HEK293 (cell line): ENCODE data around the gene PPP1CA.
"Not testable (repeated sequence)": the region's sequence is repeated elsewhere in the genome, so short reads cannot be mapped to it uniquely, and the experiment has no call there.

Experiments used
- CTCF ChIA-PET: fragments of 350-600 bp; formaldehyde crosslinking; extraction: SDS; loops from one replicate; lab custom pipeline; 2021; ENCODE audit warnings: antibody characterized with exemption; lab: Yijun Ruan, JAX
- POLR2A ChIA-PET: fragments of 300-600 bp; formaldehyde crosslinking; extraction: SDS; loops from one replicate; lab custom pipeline; 2020; ENCODE audit warnings: antibody characterized with exemption, inconsistent platforms; lab: Yijun Ruan, JAX
- H3K27ac ChIP-seq: fragments of 200-500 bp; sonication (Bioruptor generic); 2 replicates; pipeline ENCODE4 v1.5.1; 2014; ENCODE audit warnings: low read depth, low read length, control low read depth, inconsistent platforms; ENCODE audit errors: extremely low read depth
- H3K36me3 ChIP-seq, 2 experiments: fragments of 200-500 bp in 1 of 2; sonication (Bioruptor generic) in 1 of 2; 1 replicate in 1 of 2; 2 replicates in 1 of 2; pipeline ENCODE4 v1.5.1; 2014 to 2017; ENCODE audit warnings: inconsistent platforms in 2 of 2, low read length in 2 of 2; ENCODE audit not compliant: control insufficient read depth in 2 of 2, insufficient read depth in 1 of 2
- H3K4me1 ChIP-seq: fragments of 200-500 bp; sonication (Bioruptor generic); 2 replicates; pipeline ENCODE4 v1.5.1; 2014; ENCODE audit warnings: mild to moderate bottlenecking, low read length, inconsistent platforms; ENCODE audit not compliant: control insufficient read depth, insufficient read depth
- H3K4me3 ChIP-seq: 2 replicates; pipeline ENCODE4 v1.5.1; 2011; ENCODE audit warnings: low read depth, mild to moderate bottlenecking, control low read depth, low read length, moderate library complexity
- H3K9me3 ChIP-seq: fragments of 200-500 bp; sonication (Bioruptor generic); 2 replicates; pipeline ENCODE4 v1.5.1; 2014; ENCODE audit warnings: low read depth, low read length, inconsistent platforms; ENCODE audit not compliant: control insufficient read depth, insufficient read depth
- EGR2 ChIP-seq: fragments of 450-650 bp; formaldehyde crosslinking; IDR thresholded peaks from 2 replicates; pipeline ENCODE4 v1.5.1; 2016; ENCODE audit warnings: low read depth, missing biosample characterization, missing genetic modification characterization
- GLIS2 ChIP-seq: fragments of 450-650 bp; formaldehyde crosslinking; IDR thresholded peaks from 2 replicates; pipeline ENCODE4 v1.5.1; 2016; ENCODE audit warnings: missing biosample characterization, missing genetic modification characterization
- KLF16 ChIP-seq: fragments of 450-650 bp; formaldehyde crosslinking; IDR thresholded peaks from 2 replicates; pipeline ENCODE4 v1.5.1; 2017; ENCODE audit warnings: missing biosample characterization, missing genetic modification characterization
- OSR2 ChIP-seq: fragments of 450-650 bp; formaldehyde crosslinking; IDR thresholded peaks from 2 replicates; pipeline ENCODE4 v1.5.1; 2016; ENCODE audit warnings: missing biosample characterization, missing genetic modification characterization
- SP2 ChIP-seq: fragments of 450-650 bp; formaldehyde crosslinking; IDR thresholded peaks from 2 replicates; pipeline ENCODE4 v1.5.1; 2016; ENCODE audit warnings: missing biosample characterization, missing genetic modification characterization
- SP7 ChIP-seq: fragments of 450-650 bp; formaldehyde crosslinking; IDR thresholded peaks from 2 replicates; pipeline ENCODE4 v1.5.1; 2016; ENCODE audit warnings: missing biosample characterization, missing genetic modification characterization
- ZBTB48 ChIP-seq: fragments of 450-650 bp; formaldehyde crosslinking; IDR thresholded peaks from 2 replicates; pipeline ENCODE4 v1.5.1; 2016; ENCODE audit warnings: missing biosample characterization, missing genetic modification characterization
- ZBTB8A ChIP-seq: fragments of 450-650 bp; formaldehyde crosslinking; IDR thresholded peaks from 2 replicates; pipeline ENCODE4 v1.5.1; 2016; ENCODE audit warnings: missing biosample characterization, missing genetic modification characterization
- ZEB2 ChIP-seq: fragments of 450-650 bp; formaldehyde crosslinking; IDR thresholded peaks from 2 replicates; pipeline ENCODE4 v1.5.1; 2016; ENCODE audit warnings: missing biosample characterization, missing genetic modification characterization
- ZFHX2 ChIP-seq: fragments of 450-650 bp; formaldehyde crosslinking; conservative IDR thresholded peaks from 2 replicates; pipeline ENCODE4 v1.5.1; 2016; ENCODE audit warnings: missing biosample characterization, missing genetic modification characterization
- ZFP37 ChIP-seq: fragments of 450-650 bp; formaldehyde crosslinking; IDR thresholded peaks from 2 replicates; pipeline ENCODE4 v1.5.1; 2016; ENCODE audit warnings: missing biosample characterization, missing genetic modification characterization
- ZNF23 ChIP-seq: fragments of 450-650 bp; formaldehyde crosslinking; IDR thresholded peaks from 2 replicates; pipeline ENCODE4 v1.5.1; 2016; ENCODE audit warnings: missing biosample characterization, missing genetic modification characterization, borderline replicate concordance
- ZNF311 ChIP-seq: fragments of 450-650 bp; formaldehyde crosslinking; IDR thresholded peaks from 2 replicates; pipeline ENCODE4 v1.5.1; 2017; ENCODE audit warnings: missing biosample characterization, missing genetic modification characterization, borderline replicate concordance
- ZNF335 ChIP-seq: fragments of 450-650 bp; formaldehyde crosslinking; conservative IDR thresholded peaks from 2 replicates; pipeline ENCODE4 v1.5.1; 2016; ENCODE audit warnings: missing biosample characterization, missing genetic modification characterization
- ZNF394 ChIP-seq: fragments of 450-650 bp; formaldehyde crosslinking; IDR thresholded peaks from 2 replicates; pipeline ENCODE4 v1.5.1; 2016; ENCODE audit warnings: missing biosample characterization, missing genetic modification characterization, mild to moderate bottlenecking, moderate library complexity, borderline replicate concordance
- ZNF433 ChIP-seq: fragments of 450-650 bp; formaldehyde crosslinking; IDR thresholded peaks from 2 replicates; pipeline ENCODE4 v1.5.1; 2016; ENCODE audit warnings: missing biosample characterization, missing genetic modification characterization, low read depth
- ZNF544 ChIP-seq: fragments of 450-650 bp; formaldehyde crosslinking; IDR thresholded peaks from 2 replicates; pipeline ENCODE4 v1.5.0; 2017; ENCODE audit warnings: missing biosample characterization, missing genetic modification characterization
- ZSCAN23 ChIP-seq: fragments of 450-650 bp; formaldehyde crosslinking; IDR thresholded peaks from 2 replicates; pipeline ENCODE4 v1.5.1; 2016; ENCODE audit warnings: missing biosample characterization, missing genetic modification characterization
- TF ChIP-seq, protein P1 (sequence below): fragments of 450-650 bp; formaldehyde crosslinking; IDR thresholded peaks from 2 replicates; pipeline ENCODE4 v1.5.1; 2017; ENCODE audit warnings: missing biosample characterization, missing genetic modification characterization
- TF ChIP-seq, protein P2 (sequence below): fragments of 450-650 bp; formaldehyde crosslinking; IDR thresholded peaks from 2 replicates; pipeline ENCODE4 v1.5.1; 2016; ENCODE audit warnings: missing biosample characterization, missing genetic modification characterization
- TF ChIP-seq, protein P3 (sequence below): fragments of 450-650 bp; formaldehyde crosslinking; IDR thresholded peaks from 2 replicates; pipeline ENCODE4 v1.5.1; 2017; ENCODE audit warnings: missing biosample characterization, mild to moderate bottlenecking, missing genetic modification characterization, moderate library complexity

PPP1CA gene

DNA sequence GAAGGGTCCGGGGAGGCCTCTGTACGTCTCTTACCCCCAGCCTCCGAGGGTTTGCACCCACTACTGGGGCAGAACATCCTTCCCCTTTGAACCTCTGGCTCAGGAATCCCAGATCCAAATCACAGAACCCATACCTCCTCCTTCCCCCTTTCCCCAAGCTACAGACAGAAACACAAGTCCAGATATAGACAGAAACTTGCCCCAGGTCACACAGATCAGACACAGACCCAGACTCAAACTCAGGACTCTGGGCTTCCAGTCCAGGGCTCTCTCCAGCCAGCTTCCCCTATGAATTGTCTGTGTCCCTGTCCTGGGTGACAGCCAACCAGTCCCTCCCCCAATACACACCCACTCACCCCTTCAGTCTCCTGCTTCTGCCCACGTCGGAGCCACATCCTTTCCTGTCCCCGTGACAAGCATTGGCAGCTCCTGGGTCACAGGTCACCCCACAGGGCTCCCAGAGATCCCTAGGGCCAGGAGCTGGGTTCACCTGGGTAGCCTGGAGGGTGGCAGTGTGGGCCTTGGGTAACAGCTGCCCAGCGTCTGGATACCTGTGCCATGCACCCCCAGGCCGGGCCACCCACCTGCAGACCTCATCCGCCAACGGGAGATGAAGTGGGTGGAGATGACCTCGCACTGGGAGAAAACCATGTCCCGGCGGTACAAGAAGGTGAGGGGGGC is 3.0 kb upstream of the PPP1CA start:
- Histone ChIP-seq H3K9me3 (no peaks in the 10 kb centered on the region), H3K4me3 (no peak overlapping the region), H3K27ac (no peak overlapping the region), H3K4me1 (no peaks in the 10 kb centered on the region), H3K36me3 (peaks cover 0 to 10% of the 10 kb centered on the region in 2 experiments; a peak in 1 of 3 replicates)
- CTCF ChIA-PET = no interaction called here
- POLR2A ChIA-PET = no interaction called here
- TF ChIP-seq KLF16 (tag by site-specific recombination) = no peak
- TF ChIP-seq ZFHX2 = peak; percentile 99
- TF ChIP-seq EGR2 (tag by site-specific recombination) = peak; percentile 96
- no peak for TF ChIP-seq ZNF311 (tag by site-specific recombination)

DNA sequence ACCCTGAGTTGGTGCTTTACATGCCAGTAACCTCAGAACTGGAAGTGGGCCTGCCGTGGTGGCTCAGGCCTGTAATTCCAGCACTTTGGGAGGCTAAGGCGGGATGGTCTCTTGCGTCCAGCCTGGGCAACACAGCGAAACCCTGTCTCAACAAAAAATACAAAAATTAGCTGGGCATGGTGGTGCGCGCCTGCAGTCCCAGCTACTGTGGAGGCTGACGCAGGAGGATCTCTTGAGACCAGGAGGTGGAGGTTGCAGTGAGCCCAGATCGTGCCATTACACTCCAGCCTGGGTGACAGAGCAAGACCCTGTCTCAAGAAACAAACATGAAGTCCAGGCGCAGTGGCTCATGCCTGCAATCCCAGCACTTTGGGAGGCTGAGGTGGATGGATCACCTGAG is 1.4 kb upstream of the PPP1CA start:
- H3K36me3 ChIP-seq = peaks cover 0 to 25% of the 10 kb centered on the region in 2 experiments; a peak in 1 of 3 replicates
- not testable (repeated sequence) for H3K27ac ChIP-seq, H3K9me3 ChIP-seq, H3K4me1 ChIP-seq, H3K4me3 ChIP-seq
- POLR2A ChIA-PET = interaction anchor here (0.7 to 2.8 kb wide), 4 partner anchors 9 to 36 kb away, joined by 9 to 25 read pairs (median 13); partner anchors contain the start of gene RPS6KB2
- CTCF ChIA-PET = interaction anchor here (1.3 kb wide), 1 partner anchor 46 kb away, joined by 3 read pairs; no protein-coding TSS in a partner anchor

DNA sequence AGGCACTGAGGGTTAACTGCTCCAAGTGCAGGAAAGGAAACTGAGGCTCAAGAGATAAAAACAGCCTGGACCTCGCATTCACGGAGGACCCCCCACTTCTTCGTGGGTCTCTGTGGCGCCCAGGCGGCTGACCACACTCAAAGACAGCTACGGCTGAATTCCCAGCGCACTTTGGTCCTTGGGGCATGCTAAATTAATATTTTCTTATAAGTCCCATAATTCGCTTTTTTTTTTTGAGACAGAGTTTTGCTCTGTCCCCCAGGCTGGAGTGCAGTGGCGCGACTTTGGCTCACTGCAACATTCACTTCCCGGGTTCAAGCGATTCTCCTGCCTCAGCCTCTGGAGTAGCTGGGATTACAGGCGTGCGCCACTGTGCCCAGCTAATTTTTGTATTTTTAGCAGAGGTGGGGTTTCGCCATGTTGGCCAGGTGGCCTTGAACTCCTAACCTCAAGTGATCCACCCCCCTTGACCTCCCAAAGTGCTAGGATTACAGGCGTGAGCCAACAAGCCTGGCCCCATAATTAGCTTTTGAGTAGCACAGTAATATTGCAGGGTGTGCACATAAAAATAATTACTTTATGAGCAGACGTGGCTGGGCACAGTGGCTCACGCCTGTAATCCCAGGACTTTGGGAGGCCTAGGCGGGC is 658 bp upstream of the PPP1CA start:
- H3K36me3 ChIP-seq = peaks cover 0 to 33% of the 10 kb centered on the region in 2 experiments; a peak in 1 of 3 replicates

DNA sequence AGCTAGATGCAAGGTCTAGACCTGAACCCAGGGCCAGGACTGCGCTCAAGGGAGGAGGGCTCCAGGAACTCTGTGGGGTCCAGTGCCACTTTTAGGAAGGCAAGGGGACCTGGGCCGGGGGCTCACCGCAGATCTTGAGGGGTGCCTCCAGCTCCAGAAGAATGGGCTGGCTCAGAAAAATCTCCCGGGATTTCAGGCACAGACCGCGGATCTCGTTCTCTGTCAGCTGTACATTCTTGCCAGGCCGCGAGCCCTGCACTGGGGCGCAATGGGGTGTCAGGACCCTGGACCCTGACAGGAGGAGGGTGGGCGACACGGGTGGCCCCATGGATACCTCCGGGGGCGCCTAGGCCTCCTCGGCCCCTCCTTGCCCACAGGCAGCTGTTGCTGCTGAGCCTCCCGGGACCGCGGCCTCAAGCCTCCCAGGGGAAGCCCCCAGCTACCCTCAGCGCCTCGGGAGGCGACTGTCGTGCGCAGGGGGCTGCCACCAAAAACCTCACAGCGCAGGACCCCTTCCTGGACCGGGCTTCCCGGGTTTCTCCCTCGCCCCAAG is 640 bp downstream of the PPP1CA start:
- H3K9me3 ChIP-seq = no peaks in the 10 kb centered on the region
- H3K4me1 ChIP-seq = no peaks in the 10 kb centered on the region
- peaks cover 0 to 45% of the 10 kb centered on the region in 2 experiments; a peak in 2 of 3 replicates for H3K36me3 ChIP-seq
- H3K27ac ChIP-seq = peak overlapping the region; percentile 88
- peak overlapping the region; percentile 79 for H3K4me3 ChIP-seq
- POLR2A ChIA-PET = interaction anchor here (1.0 to 3.3 kb wide), 24 partner anchors 9 to 229 kb away, joined by 3 to 53 read pairs (median 6); partner anchors contain the start of genes AIP, CORO1B, GSTP1 and NUDT8
- CTCF ChIA-PET = interaction anchor here (0.5 to 2.8 kb wide), 22 partner anchors 9 to 393 kb away, joined by 3 to 20 read pairs (median 6); partner anchors contain the start of genes PITPNM1, RAD9A and TMEM134
- TF ChIP-seq, protein P1, sequence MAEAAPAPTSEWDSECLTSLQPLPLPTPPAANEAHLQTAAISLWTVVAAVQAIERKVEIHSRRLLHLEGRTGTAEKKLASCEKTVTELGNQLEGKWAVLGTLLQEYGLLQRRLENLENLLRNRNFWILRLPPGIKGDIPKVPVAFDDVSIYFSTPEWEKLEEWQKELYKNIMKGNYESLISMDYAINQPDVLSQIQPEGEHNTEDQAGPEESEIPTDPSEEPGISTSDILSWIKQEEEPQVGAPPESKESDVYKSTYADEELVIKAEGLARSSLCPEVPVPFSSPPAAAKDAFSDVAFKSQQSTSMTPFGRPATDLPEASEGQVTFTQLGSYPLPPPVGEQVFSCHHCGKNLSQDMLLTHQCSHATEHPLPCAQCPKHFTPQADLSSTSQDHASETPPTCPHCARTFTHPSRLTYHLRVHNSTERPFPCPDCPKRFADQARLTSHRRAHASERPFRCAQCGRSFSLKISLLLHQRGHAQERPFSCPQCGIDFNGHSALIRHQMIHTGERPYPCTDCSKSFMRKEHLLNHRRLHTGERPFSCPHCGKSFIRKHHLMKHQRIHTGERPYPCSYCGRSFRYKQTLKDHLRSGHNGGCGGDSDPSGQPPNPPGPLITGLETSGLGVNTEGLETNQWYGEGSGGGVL (tag by site-specific recombination) = no peak
- no peak for TF ChIP-seq ZEB2 (tag by site-specific recombination)
- TF ChIP-seq ZBTB8A (tag by site-specific recombination) = no peak
- TF ChIP-seq ZSCAN23 = no peak
- no peak for TF ChIP-seq ZNF394 (tag by site-specific recombination)
- no peak for TF ChIP-seq ZFP37 (tag by site-specific recombination)
- TF ChIP-seq ZNF23 (tag by site-specific recombination) = no peak
- no peak; the same call in 1 of the 2 replicates for TF ChIP-seq SP2 (tag by site-specific recombination)
- TF ChIP-seq ZNF544 = no peak
- TF ChIP-seq ZNF433 (tag by site-specific recombination) = no peak

More for the DNA sequence above, 658 bp upstream of the PPP1CA start:
- not testable (repeated sequence) for H3K9me3 ChIP-seq, H3K4me1 ChIP-seq, H3K27ac ChIP-seq
- TF ChIP-seq ZNF335 (tag by site-specific recombination) = 0 out of 2 replicates have a peak, but pooled peaks have one; percentile 19
- TF ChIP-seq GLIS2 (tag by site-specific recombination) = 0 out of 2 replicates have a peak, but pooled peaks have one; percentile 26
- TF ChIP-seq ZNF394 (tag by site-specific recombination) = peak; percentile 81
- TF ChIP-seq OSR2 = peak; percentile 61
- TF ChIP-seq, protein P2, sequence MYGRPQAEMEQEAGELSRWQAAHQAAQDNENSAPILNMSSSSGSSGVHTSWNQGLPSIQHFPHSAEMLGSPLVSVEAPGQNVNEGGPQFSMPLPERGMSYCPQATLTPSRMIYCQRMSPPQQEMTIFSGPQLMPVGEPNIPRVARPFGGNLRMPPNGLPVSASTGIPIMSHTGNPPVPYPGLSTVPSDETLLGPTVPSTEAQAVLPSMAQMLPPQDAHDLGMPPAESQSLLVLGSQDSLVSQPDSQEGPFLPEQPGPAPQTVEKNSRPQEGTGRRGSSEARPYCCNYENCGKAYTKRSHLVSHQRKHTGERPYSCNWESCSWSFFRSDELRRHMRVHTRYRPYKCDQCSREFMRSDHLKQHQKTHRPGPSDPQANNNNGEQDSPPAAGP (tag by site-specific recombination) = peak; percentile 63; the same call in 1 of the 2 replicates
- TF ChIP-seq SP7 (tag by site-specific recombination) = peak; percentile 85
- TF ChIP-seq ZBTB8A (tag by site-specific recombination) = peak; percentile 15; the same call in 1 of the 2 replicates
- TF ChIP-seq ZBTB48 = peak; percentile 11; the same call in 1 of the 2 replicates
- TF ChIP-seq, protein P3, sequence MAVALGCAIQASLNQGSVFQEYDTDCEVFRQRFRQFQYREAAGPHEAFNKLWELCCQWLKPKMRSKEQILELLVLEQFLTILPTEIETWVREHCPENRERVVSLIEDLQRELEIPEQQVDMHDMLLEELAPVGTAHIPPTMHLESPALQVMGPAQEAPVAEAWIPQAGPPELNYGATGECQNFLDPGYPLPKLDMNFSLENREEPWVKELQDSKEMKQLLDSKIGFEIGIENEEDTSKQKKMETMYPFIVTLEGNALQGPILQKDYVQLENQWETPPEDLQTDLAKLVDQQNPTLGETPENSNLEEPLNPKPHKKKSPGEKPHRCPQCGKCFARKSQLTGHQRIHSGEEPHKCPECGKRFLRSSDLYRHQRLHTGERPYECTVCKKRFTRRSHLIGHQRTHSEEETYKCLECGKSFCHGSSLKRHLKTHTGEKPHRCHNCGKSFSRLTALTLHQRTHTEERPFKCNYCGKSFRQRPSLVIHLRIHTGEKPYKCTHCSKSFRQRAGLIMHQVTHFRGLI (tag by site-specific recombination) = 0 out of 2 replicates have a peak, but pooled peaks have one; percentile 10
- CTCF ChIA-PET = interaction anchor here (0.5 to 2.8 kb wide), 21 partner anchors 10 to 475 kb away, joined by 3 to 20 read pairs (median 6); partner anchors contain the start of genes PITPNM1, RAD9A and TMEM134
- peak overlapping the region; percentile 14 for H3K4me3 ChIP-seq
- POLR2A ChIA-PET = interaction anchor here (0.7 to 3.3 kb wide), 21 partner anchors 9 to 227 kb away, joined by 3 to 53 read pairs (median 7); partner anchors contain the start of genes GPR152, GSTP1, NUDT8 and PITPNM1
